HG02763 (cell line): ENCODE data around the gene SDCCAG8.

Experiments
- ATAC-seq: cut with Tn5 transposase; IDR thresholded peaks from one replicate; pipeline ENCODE4 v1.9.1; 2021; ENCODE audit warnings: mild to moderate bottlenecking, moderate library complexity; ENCODE audit not compliant: unreplicated experiment

The SDCCAG8 gene

DNA sequence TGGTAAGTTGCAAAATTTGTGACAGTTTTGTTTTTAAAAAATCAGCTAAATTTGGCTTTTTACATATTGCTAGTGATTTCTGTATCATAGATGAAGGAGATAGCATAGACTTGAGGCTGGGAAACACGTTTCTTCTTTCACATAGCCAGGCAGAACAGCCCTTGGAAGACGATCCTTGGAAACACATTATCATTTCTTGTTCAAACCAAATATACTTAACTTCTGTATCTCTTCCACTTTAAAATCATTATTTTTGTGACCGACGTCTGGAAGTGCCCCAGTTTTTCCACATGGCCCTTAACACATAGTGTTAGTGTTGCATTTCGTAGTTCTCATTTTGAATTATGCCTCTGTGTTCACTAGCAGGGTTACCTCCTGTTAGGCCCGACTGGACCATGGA lies 193.5 kb downstream of the SDCCAG8 start:
- ATAC-seq = no peak

DNA sequence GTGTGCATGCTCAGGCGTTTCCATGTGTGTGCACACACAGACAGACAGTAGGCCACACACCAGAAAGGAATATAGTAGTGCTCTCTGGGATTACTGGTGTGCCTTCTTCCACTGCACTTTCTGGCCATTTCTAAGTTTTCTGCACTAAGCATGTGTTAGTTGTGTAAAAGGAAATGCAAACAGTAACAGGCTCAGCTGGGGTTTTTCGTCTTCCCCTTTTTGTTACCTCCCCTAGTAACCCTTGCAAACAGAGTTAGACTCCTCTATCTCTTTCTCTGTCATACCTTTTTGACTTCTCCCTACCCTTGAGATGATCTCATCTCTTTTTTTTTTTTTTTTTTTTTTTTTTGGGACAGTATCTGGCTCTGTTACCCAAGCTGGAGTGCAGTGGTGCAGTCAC lies 196.3 kb downstream of the SDCCAG8 start:
- ATAC-seq = no peak

DNA sequence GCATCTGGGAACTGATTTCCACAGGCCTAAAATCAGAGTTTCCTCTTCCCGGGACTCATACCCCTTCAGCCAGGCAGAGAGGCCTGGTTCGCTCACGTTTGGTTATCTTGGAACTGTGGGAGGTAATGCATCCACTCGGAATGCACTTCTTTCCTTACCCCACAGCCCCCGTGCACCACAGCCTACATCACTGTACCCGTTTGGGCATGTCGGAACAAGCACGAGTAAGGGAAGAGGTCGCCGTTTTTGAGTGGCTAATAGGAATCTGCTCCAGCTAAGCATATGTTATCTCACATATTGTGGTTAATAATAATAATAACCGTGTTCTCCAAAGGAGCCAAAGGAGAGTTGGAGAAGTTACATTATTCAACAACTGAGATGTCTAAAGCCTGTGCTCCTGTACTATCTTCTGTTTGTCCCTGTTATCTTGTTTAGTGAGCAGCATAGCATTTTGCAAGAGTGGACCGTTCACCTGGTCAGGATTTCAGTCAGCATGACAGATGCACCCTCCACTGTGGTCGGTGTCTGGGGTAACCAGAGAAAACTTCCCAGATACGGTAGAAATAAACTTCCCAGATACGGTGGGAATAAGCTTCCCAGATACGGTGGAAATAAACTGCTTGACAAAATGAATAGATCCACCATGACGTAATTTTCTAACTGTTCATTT lies 198.6 kb downstream of the SDCCAG8 start:
- ATAC-seq = no peak

- ATAC-seq = no peak
Measured at GRCh38 chr1:243455760-243456651, 200.2 kb downstream of the SDCCAG8 start.

GRCh38 chr1:243457363-243457982 lies 201.6 kb downstream of the SDCCAG8 start:
- ATAC-seq = no peak

DNA sequence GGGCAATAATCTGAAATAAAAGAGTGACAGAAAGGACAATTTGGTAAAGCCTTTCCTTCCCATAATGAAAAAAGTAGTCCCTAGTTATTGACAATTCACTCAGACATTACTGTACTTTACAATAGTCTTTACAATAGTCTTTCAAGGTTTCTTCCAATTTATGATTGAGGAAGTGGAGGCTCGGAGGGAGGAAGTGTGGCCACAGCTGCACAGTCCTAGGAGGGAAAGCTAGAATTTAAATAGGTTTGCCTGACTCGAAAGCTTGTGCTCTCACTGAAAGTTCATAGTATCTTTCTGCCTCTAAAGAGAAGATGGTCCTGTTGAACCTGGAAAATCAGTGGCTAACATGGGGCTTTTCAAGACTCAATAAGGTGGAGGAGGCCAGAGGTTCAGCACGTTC lies 203.2 kb downstream of the SDCCAG8 start:
- ATAC-seq = no peak

DNA sequence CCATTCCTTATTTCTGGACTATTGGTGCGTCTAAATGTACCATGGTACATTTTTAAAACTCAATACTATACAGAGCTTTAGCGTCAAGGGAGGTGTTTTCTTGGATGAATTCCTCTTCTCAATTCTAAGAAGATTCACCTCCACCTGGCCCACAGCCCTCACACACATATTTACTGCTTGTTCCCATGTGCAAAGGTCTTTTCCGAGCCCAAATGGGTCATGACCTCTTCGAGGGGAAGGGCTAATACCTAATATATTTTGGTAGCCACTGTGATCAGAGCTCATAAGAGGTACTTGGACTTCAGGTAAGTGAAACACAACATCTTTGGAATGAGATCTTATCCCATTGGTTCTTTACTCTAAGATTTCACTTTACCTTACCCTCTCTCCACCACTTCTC lies 205.9 kb downstream of the SDCCAG8 start:
- no peak for ATAC-seq

DNA sequence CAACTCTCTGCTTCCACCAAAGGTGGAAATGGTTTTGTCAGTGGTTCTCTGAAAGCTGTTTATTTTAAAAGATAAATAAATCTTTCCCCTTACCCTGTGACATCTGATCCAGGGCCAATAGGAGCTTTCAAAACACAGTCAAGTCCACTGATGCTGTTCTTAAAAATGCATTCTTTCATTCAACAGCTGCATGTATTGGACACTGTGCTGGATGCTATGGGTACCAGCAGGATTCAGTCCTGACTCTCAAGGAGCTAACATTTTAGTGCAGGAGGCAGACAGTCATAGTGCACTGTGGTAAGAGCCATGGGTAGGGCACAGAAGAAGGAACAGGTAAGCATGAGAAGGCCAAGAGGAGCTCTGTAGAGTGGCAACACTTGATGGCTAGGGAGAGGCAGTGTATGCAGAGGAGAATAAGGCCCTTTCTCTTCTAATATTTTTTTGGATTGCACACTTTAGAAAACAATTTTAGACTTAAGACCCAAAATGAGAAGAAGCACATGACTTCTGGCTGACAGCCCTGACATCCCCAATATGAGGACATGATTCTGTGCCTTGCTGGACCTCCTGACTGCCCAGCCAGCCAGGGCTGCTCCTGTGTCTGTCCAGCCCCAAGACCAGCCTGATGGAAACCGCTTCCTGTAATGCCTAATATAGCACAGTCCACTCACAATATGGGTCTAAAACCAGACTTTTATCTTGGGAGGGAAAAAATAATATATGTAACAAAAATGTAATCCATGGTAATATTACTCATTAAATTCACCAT lies 207.3 kb downstream of the SDCCAG8 start:
- no peak for ATAC-seq

GRCh38 chr1:243465081-243465480 lies 209.2 kb downstream of the SDCCAG8 start:
- ATAC-seq = no peak

DNA sequence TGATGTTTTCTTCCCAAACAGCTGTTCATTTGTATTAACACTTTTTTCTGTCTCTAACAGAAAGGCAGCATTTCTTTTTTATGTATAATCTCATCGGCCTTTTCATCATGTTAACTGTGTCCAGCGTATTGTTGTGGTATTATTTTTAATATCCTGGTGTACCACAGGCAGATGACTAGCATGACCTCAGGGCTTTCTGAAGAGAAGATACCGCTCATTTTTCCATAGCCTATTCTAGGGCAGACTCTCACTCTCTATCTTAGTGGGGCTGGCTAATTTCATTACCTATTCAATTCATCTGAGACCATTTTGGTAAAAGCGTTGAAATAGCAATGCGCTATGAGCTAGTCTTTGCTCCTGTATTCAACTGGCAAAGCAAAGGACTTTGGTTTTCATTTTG lies 209.9 kb downstream of the SDCCAG8 start:
- no peak for ATAC-seq

GRCh38 chr1:243469497-243469896 lies 213.7 kb downstream of the SDCCAG8 start:
- ATAC-seq = no peak

DNA sequence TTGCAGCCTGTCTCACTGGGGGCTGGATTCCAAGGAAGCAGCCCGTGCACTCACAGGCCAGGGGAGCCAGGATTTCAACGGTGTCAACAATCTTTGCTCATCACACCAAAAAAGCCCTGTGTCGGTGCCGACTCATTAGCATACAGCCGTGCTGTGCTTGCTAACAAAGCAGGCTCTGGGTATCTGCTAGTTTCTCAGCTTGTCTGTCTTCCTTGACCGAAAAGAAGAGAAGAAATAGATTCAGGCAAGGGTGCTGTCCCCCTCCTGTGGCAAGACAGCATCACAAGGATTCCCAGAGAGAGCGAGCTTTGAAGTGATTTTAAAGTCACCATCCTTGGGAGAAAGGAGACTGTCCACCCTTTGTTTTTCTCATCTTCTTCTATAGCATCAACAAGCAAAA lies 214.7 kb downstream of the SDCCAG8 start:
- no peak for ATAC-seq

- no peak for ATAC-seq
Measured at GRCh38 chr1:243471026-243471685, 215.3 kb downstream of the SDCCAG8 start.

- ATAC-seq = peak; percentile 87
Measured at GRCh38 chr1:243471754-243472745, 216.2 kb downstream of the SDCCAG8 start.

GRCh38 chr1:243473227-243474135 lies 217.6 kb downstream of the SDCCAG8 start:
- no peak for ATAC-seq

DNA sequence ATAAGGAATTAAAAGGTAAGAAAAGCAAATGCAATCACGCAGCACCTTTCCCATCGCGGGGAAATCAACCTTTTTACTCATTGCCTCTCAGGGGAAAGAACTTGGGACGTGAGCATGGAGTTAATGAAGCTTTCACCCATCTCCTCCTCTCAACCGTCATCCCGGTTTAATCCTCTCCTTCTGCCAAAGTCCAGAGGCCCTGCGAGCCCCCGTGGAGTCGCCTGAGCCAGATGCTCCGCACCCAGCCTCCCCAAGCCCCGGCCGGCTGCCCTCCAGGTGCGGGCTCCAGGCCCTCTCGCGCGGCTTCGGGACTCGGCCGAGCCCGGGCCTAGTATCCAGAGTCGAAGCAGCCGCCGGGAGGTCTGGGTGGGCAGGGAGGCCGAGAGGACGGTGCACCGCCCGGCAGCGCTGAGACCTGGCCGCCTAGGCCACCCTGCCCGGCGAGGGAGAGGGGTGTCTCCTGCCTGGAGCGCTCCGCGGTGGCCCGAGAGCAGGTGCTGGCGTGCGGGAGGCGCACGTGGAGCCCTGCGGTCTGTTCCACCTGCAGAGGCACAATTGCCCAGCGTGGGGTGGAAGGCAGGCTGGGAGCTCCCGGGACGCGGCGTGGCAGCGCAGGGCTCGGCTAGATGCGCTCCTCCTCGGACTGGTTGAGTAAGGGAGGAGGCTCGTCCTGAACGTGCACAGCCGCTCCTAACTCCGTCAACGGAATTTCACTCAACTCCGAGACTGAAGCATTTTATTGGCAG lies 218.5 kb downstream of the SDCCAG8 start:
- no peak for ATAC-seq

- no peak for ATAC-seq
Measured at GRCh38 chr1:243474906-243475305, 219.1 kb downstream of the SDCCAG8 start.

- ATAC-seq = no peak
Measured at GRCh38 chr1:243475966-243476365, 220.1 kb downstream of the SDCCAG8 start.
